ENCODE data around the gene GDPD5.
A peak's percentile ranks its signal among the peaks of the same experiment; 100 is the strongest.

Gene GDPD5

DNA sequence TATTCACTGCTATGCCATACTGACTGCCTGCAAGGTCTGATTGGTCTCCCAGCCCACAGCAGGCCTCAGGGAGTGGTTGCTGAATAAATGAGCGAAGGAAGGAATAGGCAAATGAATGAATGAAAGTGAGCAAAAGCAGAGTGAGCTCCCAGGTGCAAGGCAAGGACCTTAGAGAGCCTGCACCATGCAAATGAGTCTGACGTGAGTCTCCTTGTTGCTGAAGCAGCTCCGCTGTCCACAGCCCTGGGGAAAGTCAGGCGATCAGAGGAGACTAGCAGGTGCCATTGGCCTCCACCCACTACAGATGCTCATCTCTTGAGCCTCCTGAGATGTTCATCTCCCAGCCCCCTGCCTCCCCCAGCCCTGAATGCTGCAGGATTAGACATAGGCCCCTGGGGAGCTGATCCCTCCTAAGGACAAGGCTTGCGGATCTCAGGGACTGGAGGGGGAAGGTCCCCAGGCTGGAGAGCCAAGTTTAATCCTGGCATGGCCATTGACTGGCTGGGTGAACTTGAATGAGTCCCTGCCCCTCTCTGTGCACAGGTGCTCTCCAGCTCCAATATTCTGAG is 22.1 kb downstream of the GDPD5 start:
- WGBS: 92% methylated on average over 5 of the region's 5 CpGs
- peaks cover 11% of the 10 kb centered on the region for H3K4me1 ChIP-seq (ENCODE audit: control insufficient read depth, insufficient read depth, low read depth, low read length)
- no peak overlapping the region for H2AK5ac ChIP-seq (ENCODE audit: low read length, severe bottlenecking)

GRCh38 chr11:75502138-75502537 is 23.6 kb downstream of the GDPD5 start:
- Histone ChIP-seq H3K9me3 (ENCODE audit: control insufficient read depth, low read length) (no peaks in the 10 kb centered on the region), H3K9ac (ENCODE audit: low read length) (no peak overlapping the region), H2BK5ac (ENCODE audit: low read depth, low read length, poor library complexity, severe bottlenecking) (no peak overlapping the region), H2AK5ac (ENCODE audit: low read length, severe bottlenecking) (no peak overlapping the region), H2AFZ (ENCODE audit: low read depth, low read length) (no peak overlapping the region), H2BK15ac (ENCODE audit: low read depth, poor library complexity, severe bottlenecking) (no peak overlapping the region), H3K18ac (ENCODE audit: low read depth in 1 of 2, low read length in 2 of 2) (no peak overlapping the region), H3K27ac (ENCODE audit: low read length, poor library complexity, severe bottlenecking) (no peak overlapping the region), H2BK120ac (ENCODE audit: low read depth, low read length) (no peak overlapping the region), H4K8ac (ENCODE audit: low read length) (no peak overlapping the region), H3K23ac (ENCODE audit: low read length in 2 of 2) (no peak overlapping the region), H3K4me3 (ENCODE audit: insufficient read depth in 1 of 2, low read depth in 1 of 2, low read length in 2 of 2) (no peak overlapping the region), H4K91ac (ENCODE audit: low read length) (no peak overlapping the region), H3K4me2 (ENCODE audit: low read length, poor library complexity, severe bottlenecking) (no peak overlapping the region), H3K4ac (ENCODE audit: low read depth in 1 of 2, low read length in 2 of 2) (no peak overlapping the region), H3K4me1 (ENCODE audit: control insufficient read depth, insufficient read depth, low read depth, low read length) (peaks cover 15% of the 10 kb centered on the region), H2BK12ac (ENCODE audit: low read length in 2 of 2) (no peak overlapping the region), H3K36me3 (ENCODE audit: control insufficient read depth in 1 of 2, insufficient read depth in 2 of 2, low read depth in 1 of 2, low read length in 2 of 2) (no peaks in the 10 kb centered on the region), H3K79me1 (replicated peaks; ENCODE audit: low read length, poor library complexity, severe bottlenecking) (no peaks in the 10 kb centered on the region), H3K14ac (ENCODE audit: low read length in 2 of 2) (no peak overlapping the region), H3K27me3 (ENCODE audit: control insufficient read depth in 1 of 2, insufficient read depth in 1 of 2, low read length in 2 of 2) (peaks cover 0 to 6% of the 10 kb centered on the region in 2 experiments)
- DNase-seq: no peak
- WGBS: 50% methylated on average over 1 of the region's 1 CpG

More for the DNA sequence above, 22.1 kb downstream of the GDPD5 start:
- H3K4ac ChIP-seq (ENCODE audit: low read depth in 1 of 2, low read length in 2 of 2): no peak overlapping the region
- no peak overlapping the region for H3K14ac ChIP-seq (ENCODE audit: low read length in 2 of 2)
- H3K9ac ChIP-seq (ENCODE audit: low read length): no peak overlapping the region
- H3K27me3 ChIP-seq (ENCODE audit: control insufficient read depth in 1 of 2, insufficient read depth in 1 of 2, low read length in 2 of 2): peaks cover 0 to 6% of the 10 kb centered on the region in 2 experiments
- H3K4me3 ChIP-seq (ENCODE audit: insufficient read depth in 1 of 2, low read depth in 1 of 2, low read length in 2 of 2): no peak overlapping the region
- no peak overlapping the region for H4K91ac ChIP-seq (ENCODE audit: low read length)
- H4K8ac ChIP-seq (ENCODE audit: low read length): no peak overlapping the region
- H3K23ac ChIP-seq (ENCODE audit: low read length in 2 of 2): no peak overlapping the region
- no peaks in the 10 kb centered on the region for H3K36me3 ChIP-seq (ENCODE audit: control insufficient read depth in 1 of 2, insufficient read depth in 2 of 2, low read depth in 1 of 2, low read length in 2 of 2)
- H3K27ac ChIP-seq (ENCODE audit: low read length, poor library complexity, severe bottlenecking): no peak overlapping the region
- no peak overlapping the region for H2BK5ac ChIP-seq (ENCODE audit: low read depth, low read length, poor library complexity, severe bottlenecking)
- no peak overlapping the region for H3K4me2 ChIP-seq (ENCODE audit: low read length, poor library complexity, severe bottlenecking)
- H3K18ac ChIP-seq (ENCODE audit: low read depth in 1 of 2, low read length in 2 of 2): no peak overlapping the region
- H3K79me1 ChIP-seq (replicated peaks; ENCODE audit: low read length, poor library complexity, severe bottlenecking): no peaks in the 10 kb centered on the region
- no peak overlapping the region for H2AFZ ChIP-seq (ENCODE audit: low read depth, low read length)
- no peaks in the 10 kb centered on the region for H3K9me3 ChIP-seq (ENCODE audit: control insufficient read depth, low read length)
- H2BK120ac ChIP-seq (ENCODE audit: low read depth, low read length): no peak overlapping the region
- no peak overlapping the region for H2BK12ac ChIP-seq (ENCODE audit: low read length in 2 of 2)
- DNase-seq: no peak
- no peak overlapping the region for H2BK15ac ChIP-seq (ENCODE audit: low read depth, poor library complexity, severe bottlenecking)

GRCh38 chr11:75500742-75501141 is 25.0 kb downstream of the GDPD5 start:
- no peak overlapping the region for H4K8ac ChIP-seq (ENCODE audit: low read length)
- 96% methylated on average over 4 of the region's 4 CpGs for WGBS
- no peak overlapping the region for H3K9ac ChIP-seq (ENCODE audit: low read length)
- H2BK12ac ChIP-seq (ENCODE audit: low read length in 2 of 2): no peak overlapping the region
- no peaks in the 10 kb centered on the region for H3K79me1 ChIP-seq (replicated peaks; ENCODE audit: low read length, poor library complexity, severe bottlenecking)
- no peak overlapping the region for H4K91ac ChIP-seq (ENCODE audit: low read length)
- H3K23ac ChIP-seq (ENCODE audit: low read length in 2 of 2): no peak overlapping the region
- no peak overlapping the region for H3K4me2 ChIP-seq (ENCODE audit: low read length, poor library complexity, severe bottlenecking)
- no peak for DNase-seq
- H2AK5ac ChIP-seq (ENCODE audit: low read length, severe bottlenecking): no peak overlapping the region
- no peak overlapping the region for H3K27ac ChIP-seq (ENCODE audit: low read length, poor library complexity, severe bottlenecking)
- no peak overlapping the region for H2BK5ac ChIP-seq (ENCODE audit: low read depth, low read length, poor library complexity, severe bottlenecking)
- H3K18ac ChIP-seq (ENCODE audit: low read depth in 1 of 2, low read length in 2 of 2): no peak overlapping the region
- no peak overlapping the region for H2BK15ac ChIP-seq (ENCODE audit: low read depth, poor library complexity, severe bottlenecking)
- H3K4ac ChIP-seq (ENCODE audit: low read depth in 1 of 2, low read length in 2 of 2): peak overlapping the region in 1 of 2 experiments; percentile 24
- peaks cover 18% of the 10 kb centered on the region for H3K4me1 ChIP-seq (ENCODE audit: control insufficient read depth, insufficient read depth, low read depth, low read length)
- H3K4me3 ChIP-seq (ENCODE audit: insufficient read depth in 1 of 2, low read depth in 1 of 2, low read length in 2 of 2): no peak overlapping the region
- no peaks in the 10 kb centered on the region for H3K27me3 ChIP-seq (ENCODE audit: control insufficient read depth in 1 of 2, insufficient read depth in 1 of 2, low read length in 2 of 2)
- no peaks in the 10 kb centered on the region for H3K9me3 ChIP-seq (ENCODE audit: control insufficient read depth, low read length)
- no peak overlapping the region for H3K14ac ChIP-seq (ENCODE audit: low read length in 2 of 2)
- H2BK120ac ChIP-seq (ENCODE audit: low read depth, low read length): no peak overlapping the region
- no peak overlapping the region for H2AFZ ChIP-seq (ENCODE audit: low read depth, low read length)
- no peaks in the 10 kb centered on the region for H3K36me3 ChIP-seq (ENCODE audit: control insufficient read depth in 1 of 2, insufficient read depth in 2 of 2, low read depth in 1 of 2, low read length in 2 of 2)

GRCh38 chr11:75499423-75500190 is 26.1 kb downstream of the GDPD5 start:
- no peak overlapping the region for H3K4me2 ChIP-seq (ENCODE audit: low read length, poor library complexity, severe bottlenecking)
- no peak overlapping the region for H2AFZ ChIP-seq (ENCODE audit: low read depth, low read length)
- 62% methylated on average over 8 of the region's 8 CpGs for WGBS
- DNase-seq: peak; percentile 73
- H3K36me3 ChIP-seq (ENCODE audit: control insufficient read depth in 1 of 2, insufficient read depth in 2 of 2, low read depth in 1 of 2, low read length in 2 of 2): no peaks in the 10 kb centered on the region
- no peak overlapping the region for H3K23ac ChIP-seq (ENCODE audit: low read length in 2 of 2)
- H3K14ac ChIP-seq (ENCODE audit: low read length in 2 of 2): peak overlapping the region in 1 of 2 experiments; percentile 19
- H2BK5ac ChIP-seq (ENCODE audit: low read depth, low read length, poor library complexity, severe bottlenecking): no peak overlapping the region
- no peak overlapping the region for H3K27ac ChIP-seq (ENCODE audit: low read length, poor library complexity, severe bottlenecking)
- peak overlapping the region in 1 of 2 experiments; percentile 45 for H2BK12ac ChIP-seq (ENCODE audit: low read length in 2 of 2)
- no peak overlapping the region for H2AK5ac ChIP-seq (ENCODE audit: low read length, severe bottlenecking)
- peak overlapping the region; percentile 11 for H3K9ac ChIP-seq (ENCODE audit: low read length)
- peak overlapping the region; percentile 70 for H4K91ac ChIP-seq (ENCODE audit: low read length)
- H3K18ac ChIP-seq (ENCODE audit: low read depth in 1 of 2, low read length in 2 of 2): peak overlapping the region; percentile 9 to 18
- no peak overlapping the region for H2BK120ac ChIP-seq (ENCODE audit: low read depth, low read length)
- H4K8ac ChIP-seq (ENCODE audit: low read length): peak overlapping the region; percentile 76
- no peaks in the 10 kb centered on the region for H3K27me3 ChIP-seq (ENCODE audit: control insufficient read depth in 1 of 2, insufficient read depth in 1 of 2, low read length in 2 of 2)
- no peak overlapping the region for H2BK15ac ChIP-seq (ENCODE audit: low read depth, poor library complexity, severe bottlenecking)
- no peaks in the 10 kb centered on the region for H3K79me1 ChIP-seq (replicated peaks; ENCODE audit: low read length, poor library complexity, severe bottlenecking)
- peaks cover 18% of the 10 kb centered on the region for H3K4me1 ChIP-seq (ENCODE audit: control insufficient read depth, insufficient read depth, low read depth, low read length)
- no peaks in the 10 kb centered on the region for H3K9me3 ChIP-seq (ENCODE audit: control insufficient read depth, low read length)
- H3K4ac ChIP-seq (ENCODE audit: low read depth in 1 of 2, low read length in 2 of 2): no peak overlapping the region
- H3K4me3 ChIP-seq (ENCODE audit: insufficient read depth in 1 of 2, low read depth in 1 of 2, low read length in 2 of 2): peak overlapping the region in 1 of 2 experiments; percentile 48
